Pericardium fibroblast (primary cell): ENCODE results near the gene CASS4. TPM values are rescaled to one million over a fixed set of nuclear protein-coding genes. Genes with fewer than 3 reads are reported as not detected.

Experiments
- total RNA-seq: library from RNA; depleted of rRNA; stranded (reverse); fragments of >200 nt; gene quantifications from 2 replicates; pipeline ENCODE4 v1.2.3, GENCODE V29; 2015

Gene CASS4, protein sequence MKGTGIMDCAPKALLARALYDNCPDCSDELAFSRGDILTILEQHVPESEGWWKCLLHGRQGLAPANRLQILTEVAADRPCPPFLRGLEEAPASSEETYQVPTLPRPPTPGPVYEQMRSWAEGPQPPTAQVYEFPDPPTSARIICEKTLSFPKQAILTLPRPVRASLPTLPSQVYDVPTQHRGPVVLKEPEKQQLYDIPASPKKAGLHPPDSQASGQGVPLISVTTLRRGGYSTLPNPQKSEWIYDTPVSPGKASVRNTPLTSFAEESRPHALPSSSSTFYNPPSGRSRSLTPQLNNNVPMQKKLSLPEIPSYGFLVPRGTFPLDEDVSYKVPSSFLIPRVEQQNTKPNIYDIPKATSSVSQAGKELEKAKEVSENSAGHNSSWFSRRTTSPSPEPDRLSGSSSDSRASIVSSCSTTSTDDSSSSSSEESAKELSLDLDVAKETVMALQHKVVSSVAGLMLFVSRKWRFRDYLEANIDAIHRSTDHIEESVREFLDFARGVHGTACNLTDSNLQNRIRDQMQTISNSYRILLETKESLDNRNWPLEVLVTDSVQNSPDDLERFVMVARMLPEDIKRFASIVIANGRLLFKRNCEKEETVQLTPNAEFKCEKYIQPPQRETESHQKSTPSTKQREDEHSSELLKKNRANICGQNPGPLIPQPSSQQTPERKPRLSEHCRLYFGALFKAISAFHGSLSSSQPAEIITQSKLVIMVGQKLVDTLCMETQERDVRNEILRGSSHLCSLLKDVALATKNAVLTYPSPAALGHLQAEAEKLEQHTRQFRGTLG
- 1.4 and 19.1 TPM in 2 replicates for total RNA-seq

DNA sequence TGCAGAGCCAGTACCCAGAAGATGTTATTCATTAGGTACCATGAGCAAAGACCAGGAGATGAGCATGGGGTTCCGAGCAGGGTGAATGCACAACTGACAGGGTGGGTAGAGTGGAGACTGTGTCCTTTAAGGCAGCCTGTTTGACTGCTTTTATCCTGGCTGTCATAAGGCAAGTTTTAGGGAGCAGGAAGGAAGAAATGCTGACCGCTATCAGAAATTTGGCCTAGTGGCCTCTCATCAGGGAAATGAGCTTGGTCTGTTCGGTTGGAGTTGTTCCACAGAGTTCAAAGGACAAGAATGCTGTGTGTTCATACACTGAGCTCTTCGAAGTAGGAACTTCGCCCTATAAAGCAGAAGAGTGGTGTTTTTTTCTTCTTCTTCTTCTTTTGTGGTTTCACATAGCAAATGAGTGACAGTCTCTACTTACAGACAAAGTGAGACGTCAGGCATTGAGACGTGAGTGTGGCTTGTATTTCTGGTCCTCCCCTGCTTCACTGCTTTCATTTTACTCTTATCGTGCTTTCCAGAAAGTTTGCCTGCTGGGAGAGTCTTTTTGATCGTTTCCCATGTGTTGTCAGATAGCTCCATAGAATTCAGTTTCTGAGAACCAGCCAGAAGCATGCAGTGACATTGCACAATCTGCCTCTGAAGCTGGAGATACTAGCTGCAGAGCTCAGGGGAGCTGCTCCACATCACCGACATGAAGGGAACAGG, at the start of gene CASS4:
CASS4 (plus strand) TSS at position 502 of the 714 bp plus-strand sequence; CDS start at position 701, 199 bp downstream.

DNA sequence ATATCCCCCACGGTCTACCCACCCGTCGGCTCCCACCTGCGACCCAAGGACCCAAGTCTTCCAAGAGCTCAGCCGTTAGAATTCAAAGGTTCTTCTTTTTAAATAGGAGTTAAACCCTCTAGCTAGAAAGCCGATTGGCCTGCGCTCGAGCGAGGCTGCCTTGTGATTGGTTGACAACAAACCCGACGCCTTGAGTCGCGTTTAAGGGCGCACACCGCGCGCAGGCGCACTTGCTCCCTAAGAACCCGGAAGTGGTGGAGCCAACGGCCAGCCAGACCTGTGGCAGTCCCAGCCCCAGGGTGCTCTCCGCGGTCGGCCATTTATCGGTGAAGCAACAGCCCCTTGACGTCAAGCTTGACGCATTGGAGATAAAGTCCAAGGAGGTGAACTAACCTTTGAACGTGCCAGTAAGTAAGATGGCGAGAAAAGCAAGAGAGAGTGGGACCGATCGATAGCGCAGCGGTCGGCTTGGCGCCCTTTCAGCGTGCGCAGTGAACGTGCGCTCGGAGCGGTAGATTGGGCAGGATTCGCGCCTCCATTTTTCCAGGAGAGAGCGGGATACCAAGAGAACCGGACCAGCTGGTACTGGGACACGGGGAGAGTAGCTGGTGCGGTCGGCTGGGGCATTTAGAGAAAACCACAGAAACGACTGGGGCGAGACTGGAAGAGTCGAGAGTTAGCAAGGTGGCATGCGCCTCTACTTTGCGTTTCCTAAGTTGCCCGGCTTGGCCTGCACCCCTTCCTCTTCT, 19.8 kb upstream of the CASS4 start, which contains the start of the genes AURKA and CSTF1:
AURKA (minus strand) TSS at position 84 of the 749 bp plus-strand sequence. CDS start 4,018 bp downstream, outside the sequence.
CSTF1 (plus strand) TSS at position 514 of the 749 bp plus-strand sequence. CDS start 2,908 bp downstream, outside the sequence.

DNA sequence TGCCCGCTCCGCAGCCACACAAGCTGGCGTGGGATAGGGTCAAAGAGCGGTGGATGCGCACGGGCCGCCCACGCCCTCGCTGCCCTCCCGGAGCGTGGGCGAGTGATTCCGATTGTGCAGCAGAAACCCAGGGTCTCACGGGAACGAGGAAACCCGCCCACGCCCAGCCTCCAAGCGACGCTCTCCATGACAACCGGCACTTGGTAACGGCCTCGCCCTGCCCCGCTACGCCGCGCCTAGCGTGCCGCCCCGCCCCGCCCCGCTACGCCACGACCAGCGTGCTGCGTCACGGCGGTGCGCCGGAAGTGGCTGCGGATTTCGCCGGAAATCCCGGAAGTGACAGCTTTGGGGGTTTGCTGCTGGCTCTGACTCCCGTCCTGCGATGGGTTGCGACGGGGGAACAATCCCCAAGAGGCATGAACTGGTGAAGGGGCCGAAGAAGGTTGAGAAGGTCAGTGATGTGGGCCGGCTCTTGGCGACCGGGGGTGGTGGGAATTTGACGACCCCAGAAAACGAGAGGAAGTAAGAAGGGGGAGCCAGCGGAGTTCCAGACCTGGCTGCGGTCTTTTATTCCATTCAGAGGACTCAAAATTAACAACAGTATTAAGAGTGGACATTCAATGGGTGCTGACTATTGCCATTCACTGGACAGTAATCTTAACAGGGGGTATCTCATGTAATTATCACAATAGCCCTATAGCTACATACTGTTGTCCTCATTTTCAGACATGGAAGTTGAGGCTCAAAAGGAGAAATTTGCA, 56.4 kb downstream of the CASS4 start, which contains the start of gene RTF2:
RTF2 (plus strand) TSS at position 312 of the 761 bp plus-strand sequence; CDS start at position 383, 71 bp downstream.

Other genes with a start within 250 kb of the CASS4 start
- gene MC3R, start 163.5 kb upstream of the CASS4 start, total RNA-seq = not detected in 2 replicates
- 52.0 and 57.9 TPM in 2 replicates for gene FAM210B, start 53.3 kb upstream of the CASS4 start, total RNA-seq
- 3.2 and 3.8 TPM in 2 replicates for gene AURKA, start 20.0 kb upstream of the CASS4 start, total RNA-seq
- 20.7 and 26.0 TPM in 2 replicates for gene CSTF1, start 19.6 kb upstream of the CASS4 start, total RNA-seq
- gene RTF2, start 56.4 kb downstream of the CASS4 start, total RNA-seq = 54.7 and 62.8 TPM in 2 replicates
- gene FAM209A, start 112.5 kb downstream of the CASS4 start, total RNA-seq = not detected in 2 replicates
- not detected in 2 replicates for gene FAM209B, start 121.0 kb downstream of the CASS4 start, total RNA-seq
- gene TFAP2C, start 217.0 kb downstream of the CASS4 start, total RNA-seq = not detected in 2 replicates